Mesendoderm (in vitro differentiated cells): ENCODE measurements around the gene TSPOAP1.

Experiments used
- DNase-seq: peaks from one replicate; pipeline ENCODE4 v3.0.0; 2013
- H2AK5ac ChIP-seq: 2 replicates; pipeline ENCODE4 v1.6.1; 2013; ENCODE audit warnings: low read length, inconsistent platforms
- H2BK120ac ChIP-seq: 2 replicates; pipeline ENCODE4 v1.6.1; 2013; ENCODE audit warnings: low read depth, mild to moderate bottlenecking, low read length, moderate library complexity, mixed read lengths
- H2BK15ac ChIP-seq: replicated peaks from 2 replicates; pipeline ENCODE4 v1.6.1; 2013; ENCODE audit warnings: low read depth, mild to moderate bottlenecking, moderate library complexity
- H2BK5ac ChIP-seq: 2 replicates; pipeline ENCODE4 v1.6.1; 2013; ENCODE audit warnings: low read length, inconsistent platforms
- H3K18ac ChIP-seq: 2 replicates; pipeline ENCODE4 v1.6.1; 2013; ENCODE audit warnings: mild to moderate bottlenecking, low read length, mixed read lengths
- H3K23ac ChIP-seq: one replicate; pipeline ENCODE4 v1.6.1; 2013; ENCODE audit warnings: low read length
- H3K27ac ChIP-seq: 2 replicates; pipeline ENCODE4 v1.5.1; 2013; ENCODE audit warnings: low read depth, mild to moderate bottlenecking, inconsistent platforms, low read length, moderate library complexity
- H3K27me3 ChIP-seq: 2 replicates; pipeline ENCODE4 v1.6.1; 2013; ENCODE audit warnings: low read length, control low read depth, mild to moderate bottlenecking, inconsistent platforms; ENCODE audit not compliant: insufficient read depth, poor library complexity
- H3K36me3 ChIP-seq: 2 replicates; pipeline ENCODE4 v1.6.1; 2013; ENCODE audit warnings: low read length, inconsistent platforms; ENCODE audit not compliant: control insufficient read depth, insufficient read depth
- H3K4ac ChIP-seq: one replicate; pipeline ENCODE4 v1.6.1; 2013; ENCODE audit warnings: low read depth, mild to moderate bottlenecking, low read length, moderate library complexity
- H3K4me1 ChIP-seq: 2 replicates; pipeline ENCODE4 v1.6.1; 2013; ENCODE audit warnings: low read depth, low read length, inconsistent platforms; ENCODE audit not compliant: control insufficient read depth
- H3K4me2 ChIP-seq: 2 replicates; pipeline ENCODE4 v1.6.1; 2013; ENCODE audit warnings: low read length
- H3K4me3 ChIP-seq: 2 replicates; pipeline ENCODE4 v1.5.1; 2013; ENCODE audit warnings: mild to moderate bottlenecking, low read length
- H3K56ac ChIP-seq: one replicate; pipeline ENCODE4 v1.6.1; 2013; ENCODE audit warnings: low read length
- H3K79me1 ChIP-seq: 2 replicates; pipeline ENCODE4 v1.6.1; 2013; ENCODE audit warnings: low read length, inconsistent platforms
- H3K79me2 ChIP-seq: 2 replicates; pipeline ENCODE4 v1.6.1; 2013; ENCODE audit warnings: mild to moderate bottlenecking, low read length; ENCODE audit not compliant: control insufficient read depth, insufficient read depth
- H3K9ac ChIP-seq: 2 replicates; pipeline ENCODE4 v1.6.1; 2013; ENCODE audit warnings: low read length, inconsistent platforms
- H4K5ac ChIP-seq: one replicate; pipeline ENCODE4 v1.6.1; 2013; ENCODE audit warnings: low read length
- H4K8ac ChIP-seq: one replicate; pipeline ENCODE4 v1.6.1; 2013; ENCODE audit warnings: low read depth, mild to moderate bottlenecking, control low read depth, low read length, moderate library complexity
- WGBS: extraction: QIAGEN DNeasy Blood & Tissue Kit; methylation state at CpG from one replicate; pipeline ENCODE4 v1.1.7; 2013; ENCODE audit warnings: low lambda C conversion rate, missing lambda C conversion rate; ENCODE audit not compliant: insufficient coverage; ENCODE audit errors: extremely low coverage; 5-methylcytosine and 5-hydroxymethylcytosine counted together

Gene TSPOAP1

DNA sequence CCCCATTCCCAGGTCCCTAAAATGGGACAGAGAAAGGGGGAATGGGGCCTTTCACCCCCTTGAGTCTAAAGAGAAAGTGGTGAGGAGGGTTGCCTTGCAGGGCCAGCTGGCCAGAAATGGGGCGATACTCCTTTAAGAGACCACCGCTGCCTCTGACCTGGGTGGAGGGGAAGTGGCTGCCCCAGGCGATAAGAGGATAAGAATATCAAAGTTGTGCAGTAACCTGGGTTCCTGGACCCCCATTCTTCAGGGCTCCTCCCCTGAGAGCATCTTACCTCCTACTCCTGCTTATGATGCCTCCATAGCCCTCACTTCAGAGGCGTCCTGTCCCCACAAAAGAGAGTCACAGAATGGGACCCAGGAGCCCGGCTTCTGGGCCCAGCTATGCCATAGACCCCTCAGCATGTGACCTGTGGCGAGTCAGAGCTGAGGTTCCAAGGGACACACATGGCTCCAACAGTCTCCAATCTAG is 5.2 kb upstream of the TSPOAP1 start:
- no peak overlapping the region for H4K8ac ChIP-seq
- no peak overlapping the region for H4K5ac ChIP-seq
- no peak overlapping the region for H3K4me2 ChIP-seq
- H3K18ac ChIP-seq, result no peak overlapping the region
- H3K79me1 ChIP-seq, result no peaks in the 10 kb centered on the region
- H2BK5ac ChIP-seq, result no peak overlapping the region
- no peak for DNase-seq
- no peak overlapping the region for H2AK5ac ChIP-seq
- H3K4me1 ChIP-seq, result peaks cover 19% of the 10 kb centered on the region
- WGBS, result no CpG with 5 or more reads among the region's 6 CpGs
- H3K36me3 ChIP-seq, result no peaks in the 10 kb centered on the region
- H3K9ac ChIP-seq, result no peak overlapping the region
- no peak overlapping the region for H3K23ac ChIP-seq
- H3K4me3 ChIP-seq, result no peak overlapping the region
- no peak overlapping the region for H3K27ac ChIP-seq
- no peaks in the 10 kb centered on the region for H3K27me3 ChIP-seq
- H2BK15ac ChIP-seq, result no peak overlapping the region
- no peaks in the 10 kb centered on the region for H3K79me2 ChIP-seq
- no peak overlapping the region for H2BK120ac ChIP-seq
- H3K56ac ChIP-seq, result no peak overlapping the region
- no peak overlapping the region for H3K4ac ChIP-seq

DNA sequence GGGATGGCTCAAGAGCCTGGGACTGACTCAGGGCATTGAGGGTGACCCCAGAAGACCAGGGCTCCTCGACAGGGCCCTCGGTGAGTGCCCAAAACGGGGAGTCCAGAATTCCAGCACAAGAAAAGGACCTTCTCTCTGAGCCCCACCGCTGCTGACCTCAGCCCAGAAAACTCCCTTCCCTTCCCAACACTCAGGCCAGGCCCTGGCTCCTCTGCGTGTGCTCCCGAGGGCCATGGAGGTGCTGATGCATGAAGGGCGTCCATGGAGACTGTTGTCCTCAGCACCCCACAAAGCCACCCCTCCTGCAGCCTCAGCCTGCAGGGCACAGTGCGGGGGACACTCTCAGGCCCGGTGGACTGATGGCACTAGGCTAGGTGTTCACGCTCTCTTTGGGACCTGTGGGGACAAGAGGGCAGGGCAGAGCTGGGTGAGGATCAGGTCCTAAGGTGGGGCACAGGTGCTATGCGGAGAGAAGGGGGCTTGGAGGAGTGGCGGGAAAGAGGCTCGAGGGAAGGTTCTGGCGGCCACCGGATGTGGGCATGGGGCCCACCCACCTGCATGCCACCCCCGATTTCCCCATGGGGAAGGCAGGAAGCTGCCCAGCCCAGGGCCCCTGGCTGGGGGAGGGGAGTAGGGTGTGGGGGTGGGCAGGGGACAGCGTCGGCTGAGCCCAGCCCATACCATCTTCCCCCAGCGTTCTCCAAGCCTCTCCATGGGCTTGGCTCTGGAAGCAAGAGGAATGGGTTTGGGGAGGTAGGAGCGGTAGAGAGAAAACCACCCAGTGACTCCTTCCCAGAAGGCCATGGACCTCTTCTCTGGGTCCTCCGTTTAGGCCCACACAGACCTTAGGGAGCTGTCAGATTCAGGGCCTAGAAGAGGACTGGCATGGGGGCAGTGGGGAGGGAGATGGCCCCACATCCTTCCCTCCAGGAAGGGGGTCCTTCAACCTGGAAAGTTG is 4.5 kb upstream of the TSPOAP1 start:
- no peak overlapping the region for H4K5ac ChIP-seq
- WGBS, result no CpG with 5 or more reads among the region's 21 CpGs
- no peaks in the 10 kb centered on the region for H3K79me1 ChIP-seq
- peak overlapping the region; percentile 37 for H2AK5ac ChIP-seq
- peak overlapping the region; percentile 17 for H3K56ac ChIP-seq
- H3K79me2 ChIP-seq, result no peaks in the 10 kb centered on the region
- peaks cover 15% of the 10 kb centered on the region for H3K4me1 ChIP-seq
- no peak overlapping the region for H3K9ac ChIP-seq
- H3K36me3 ChIP-seq, result no peaks in the 10 kb centered on the region
- no peak for DNase-seq
- no peak overlapping the region for H2BK15ac ChIP-seq
- H2BK120ac ChIP-seq, result no peak overlapping the region
- no peak overlapping the region for H3K27ac ChIP-seq
- no peak overlapping the region for H3K18ac ChIP-seq
- H3K4ac ChIP-seq, result no peak overlapping the region
- no peak overlapping the region for H2BK5ac ChIP-seq
- H3K23ac ChIP-seq, result no peak overlapping the region
- H3K4me3 ChIP-seq, result no peak overlapping the region
- no peaks in the 10 kb centered on the region for H3K27me3 ChIP-seq
- no peak overlapping the region for H4K8ac ChIP-seq
- H3K4me2 ChIP-seq, result no peak overlapping the region

DNA sequence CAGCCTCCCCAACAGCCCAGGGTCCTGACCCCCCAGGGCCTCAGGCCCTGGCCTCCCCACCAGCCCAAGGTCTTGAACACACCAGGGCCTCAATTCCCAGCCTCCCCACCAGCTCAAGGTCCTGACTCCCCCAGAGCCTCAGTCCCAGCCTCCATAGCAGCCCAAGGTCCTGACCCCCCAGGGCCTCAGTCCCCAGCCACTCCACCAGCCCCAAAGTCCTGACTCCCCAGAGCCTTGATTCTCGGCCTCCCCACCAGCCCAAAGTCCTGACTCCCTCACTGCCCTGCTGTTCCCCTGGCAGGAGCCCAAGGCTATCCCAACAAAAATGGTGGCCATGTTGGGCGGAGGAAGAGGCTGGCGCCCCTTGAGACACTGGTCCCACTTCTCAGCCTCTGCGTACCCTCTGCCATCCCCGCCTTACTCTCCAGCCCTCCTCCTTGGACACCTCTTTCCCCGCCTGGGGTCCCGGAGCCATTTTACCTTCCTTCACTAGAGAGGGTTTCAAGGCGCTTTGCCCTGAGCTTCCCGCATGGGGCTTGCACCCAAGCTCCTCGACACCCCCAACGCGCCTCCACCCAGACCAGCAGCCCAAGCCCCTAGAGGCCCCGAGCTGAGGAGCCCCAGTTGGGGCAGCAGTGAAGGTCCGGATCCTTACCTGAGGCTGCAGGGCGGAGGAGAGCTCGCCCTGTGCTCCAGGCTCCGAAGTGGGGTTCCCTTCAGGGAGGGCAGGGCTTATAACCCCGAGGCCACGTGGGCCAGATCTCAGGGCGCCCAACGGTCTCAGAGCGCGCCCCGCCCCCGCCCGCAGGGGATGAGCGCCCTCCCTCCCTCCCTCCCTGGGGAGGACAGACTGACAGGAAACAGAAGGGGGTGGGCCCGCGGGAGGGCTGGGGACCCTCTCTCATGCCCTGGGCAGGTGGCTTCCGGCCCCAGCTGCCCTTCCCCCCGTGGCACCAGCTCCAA is 3.5 kb upstream of the TSPOAP1 start:
- peak overlapping the region; percentile 52 for H2BK5ac ChIP-seq
- peak overlapping the region; percentile 58 for H3K56ac ChIP-seq
- H3K4ac ChIP-seq, result peak overlapping the region; percentile 25
- no peak overlapping the region for H3K9ac ChIP-seq
- H2AK5ac ChIP-seq, result peak overlapping the region; percentile 59
- no peak overlapping the region for H3K23ac ChIP-seq
- no peaks in the 10 kb centered on the region for H3K79me2 ChIP-seq
- no peaks in the 10 kb centered on the region for H3K79me1 ChIP-seq
- no peak overlapping the region for H3K27ac ChIP-seq
- no peaks in the 10 kb centered on the region for H3K27me3 ChIP-seq
- H3K4me3 ChIP-seq, result no peak overlapping the region
- H3K36me3 ChIP-seq, result no peaks in the 10 kb centered on the region
- no peak overlapping the region for H3K4me2 ChIP-seq
- peaks cover 7% of the 10 kb centered on the region for H3K4me1 ChIP-seq
- no peak overlapping the region for H2BK15ac ChIP-seq
- no peak overlapping the region for H2BK120ac ChIP-seq
- peak overlapping the region; percentile 6 for H3K18ac ChIP-seq
- no peak overlapping the region for H4K8ac ChIP-seq
- no CpG with 5 or more reads among the region's 31 CpGs for whole genome bisulfite sequencing
- no peak overlapping the region for H4K5ac ChIP-seq
- DNase-seq, result no peak

DNA sequence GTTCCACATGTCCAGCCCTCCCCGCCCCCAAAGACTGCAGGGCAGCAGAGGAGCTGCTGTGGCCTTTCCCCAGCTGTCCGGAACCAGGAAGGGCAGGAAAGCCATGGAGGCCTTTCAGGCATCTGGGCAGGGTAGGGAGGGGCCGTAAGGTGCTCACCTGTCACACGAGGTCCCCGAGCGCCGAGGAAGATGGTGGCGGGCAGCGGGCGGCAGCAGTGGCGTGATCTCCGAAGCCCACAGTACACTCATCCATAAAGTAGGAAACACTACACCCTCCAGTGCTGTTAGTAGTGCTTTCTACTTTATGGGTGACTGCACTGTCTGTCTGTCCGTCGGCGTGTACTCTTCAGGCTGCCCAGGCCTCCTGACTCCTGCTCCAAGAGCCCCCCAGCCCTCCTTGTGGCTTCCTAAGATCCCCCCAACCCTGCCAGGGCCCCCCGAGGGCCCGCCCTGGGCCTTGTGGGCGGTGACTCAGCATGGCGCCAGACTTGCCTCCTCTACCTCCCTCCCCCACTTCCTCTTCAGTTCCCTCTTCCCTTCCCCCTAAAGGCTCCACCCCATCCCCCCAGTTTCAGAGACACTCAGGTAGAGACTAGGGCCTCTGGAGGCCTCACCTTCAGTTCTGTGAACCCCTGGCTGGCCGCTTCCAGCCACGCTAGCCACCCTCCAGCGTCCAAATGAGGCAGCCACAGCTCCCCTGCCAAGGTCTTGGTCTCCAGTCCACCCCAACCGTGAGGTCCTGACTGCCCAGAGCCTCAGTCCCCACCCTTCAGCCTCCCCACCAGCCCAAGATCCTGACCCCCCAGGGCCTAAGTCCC is 2.6 kb upstream of the TSPOAP1 start:
- no peak overlapping the region for H4K8ac ChIP-seq
- no peak overlapping the region for H2BK120ac ChIP-seq
- no peak overlapping the region for H3K4me3 ChIP-seq
- H3K79me1 ChIP-seq, result no peaks in the 10 kb centered on the region
- peak overlapping the region; percentile 58 for H3K56ac ChIP-seq
- no peak overlapping the region for H3K27ac ChIP-seq
- no peaks in the 10 kb centered on the region for H3K27me3 ChIP-seq
- peak overlapping the region; percentile 52 for H2BK5ac ChIP-seq
- peak overlapping the region; percentile 6 for H3K18ac ChIP-seq
- peak overlapping the region; percentile 22 for H3K4ac ChIP-seq
- H4K5ac ChIP-seq, result no peak overlapping the region
- H3K4me2 ChIP-seq, result no peak overlapping the region
- H3K36me3 ChIP-seq, result no peaks in the 10 kb centered on the region
- no peak overlapping the region for H3K9ac ChIP-seq
- no peaks in the 10 kb centered on the region for H3K79me2 ChIP-seq
- peak overlapping the region; percentile 59 for H2AK5ac ChIP-seq
- no peak overlapping the region for H2BK15ac ChIP-seq
- WGBS, result no CpG with 5 or more reads among the region's 23 CpGs
- no peak overlapping the region for H3K23ac ChIP-seq
- DNase-seq, result no peak
- H3K4me1 ChIP-seq, result peaks cover 3% of the 10 kb centered on the region

DNA sequence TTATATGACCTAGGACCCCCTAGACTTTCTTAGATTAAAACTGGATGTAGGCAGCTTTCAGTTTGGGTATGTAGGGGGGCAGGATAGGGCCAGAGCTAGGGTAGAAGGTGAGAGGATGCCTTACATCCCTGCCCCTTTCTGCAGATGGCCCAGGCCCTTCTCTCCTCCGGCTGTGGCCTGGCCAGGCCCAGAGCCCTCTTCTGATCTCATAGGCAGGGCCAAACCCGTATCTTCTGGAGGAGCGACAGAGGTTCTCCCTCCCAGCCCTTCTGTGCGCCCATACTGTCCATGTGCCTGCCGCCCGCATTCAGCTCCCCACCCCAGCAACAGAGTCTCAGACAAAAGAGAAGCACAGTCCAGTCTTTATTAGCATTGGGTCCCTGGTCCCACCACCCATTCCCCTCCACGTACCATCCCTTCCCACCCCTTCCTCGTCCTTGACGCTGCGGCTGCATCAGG is 2.0 kb upstream of the TSPOAP1 start:
- Histone ChIP-seq H3K23ac (no peak overlapping the region), H2BK15ac (no peak overlapping the region), H3K79me1 (no peaks in the 10 kb centered on the region), H3K9ac (no peak overlapping the region), H3K56ac (peak overlapping the region; percentile 58), H3K18ac (no peak overlapping the region), H4K5ac (no peak overlapping the region), H2BK5ac (no peak overlapping the region), H2AK5ac (no peak overlapping the region), H4K8ac (no peak overlapping the region), H3K4me2 (no peak overlapping the region), H3K4me1 (peaks cover 3% of the 10 kb centered on the region), H3K79me2 (no peaks in the 10 kb centered on the region), H3K27ac (no peak overlapping the region), H3K4me3 (no peak overlapping the region), H2BK120ac (no peak overlapping the region), H3K27me3 (no peaks in the 10 kb centered on the region), H3K4ac (no peak overlapping the region), H3K36me3 (no peaks in the 10 kb centered on the region)
- no peak for DNase-seq
- WGBS, result no CpG with 5 or more reads among the region's 10 CpGs
